GM18499 (cell line): Measurements from ENCODE around the gene CCL15.
"Not testable (repeated sequence)": the region's sequence is repeated elsewhere in the genome, so short reads cannot be mapped to it uniquely, and the experiment has no call there.

Experiments used
- ATAC-seq: cut with Tn5 transposase; IDR thresholded peaks from one replicate; pipeline ENCODE4 v1.9.1; 2021; ENCODE audit warnings: moderate number of reproducible peaks; ENCODE audit not compliant: insufficient read depth, unreplicated experiment

Gene CCL15, protein sequence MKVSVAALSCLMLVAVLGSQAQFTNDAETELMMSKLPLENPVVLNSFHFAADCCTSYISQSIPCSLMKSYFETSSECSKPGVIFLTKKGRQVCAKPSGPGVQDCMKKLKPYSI

DNA sequence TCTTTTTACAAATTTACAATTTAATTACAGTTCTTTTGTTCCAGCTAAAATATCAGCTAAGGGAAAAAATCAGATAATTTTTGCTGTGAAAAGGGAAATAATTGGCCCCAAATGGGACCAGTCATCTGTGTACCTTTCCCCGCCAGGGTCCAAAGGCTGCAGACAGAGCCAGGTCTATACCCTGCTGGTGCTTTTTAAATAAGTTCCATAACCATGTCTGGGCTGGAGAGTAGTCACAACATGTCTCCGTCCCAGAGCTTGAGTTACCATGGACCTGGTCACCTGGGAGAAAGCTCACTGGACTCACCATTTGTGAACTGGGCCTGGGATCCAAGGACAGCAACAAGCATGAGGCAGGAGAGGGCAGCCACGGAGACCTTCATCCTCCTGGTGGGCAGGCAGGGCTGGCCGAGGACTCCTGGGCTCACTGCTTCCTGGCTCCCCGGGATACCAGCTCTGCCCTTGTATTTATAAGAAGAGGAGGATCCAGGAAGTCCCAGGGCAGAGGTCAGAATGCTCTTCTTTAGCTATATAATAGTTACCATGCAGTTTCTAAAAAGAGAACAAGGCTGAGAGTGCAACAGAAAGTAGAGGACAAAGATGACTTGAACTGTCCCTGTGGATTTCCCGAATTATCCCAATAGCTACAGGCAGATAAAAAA, at the start of gene CCL15:
Gene CCL15, minus strand, starts transcription at position 444 of the 662 bp plus-strand sequence. Its CDS starts 61 bp downstream, at position 383.
- ATAC-seq, result no peak

DNA sequence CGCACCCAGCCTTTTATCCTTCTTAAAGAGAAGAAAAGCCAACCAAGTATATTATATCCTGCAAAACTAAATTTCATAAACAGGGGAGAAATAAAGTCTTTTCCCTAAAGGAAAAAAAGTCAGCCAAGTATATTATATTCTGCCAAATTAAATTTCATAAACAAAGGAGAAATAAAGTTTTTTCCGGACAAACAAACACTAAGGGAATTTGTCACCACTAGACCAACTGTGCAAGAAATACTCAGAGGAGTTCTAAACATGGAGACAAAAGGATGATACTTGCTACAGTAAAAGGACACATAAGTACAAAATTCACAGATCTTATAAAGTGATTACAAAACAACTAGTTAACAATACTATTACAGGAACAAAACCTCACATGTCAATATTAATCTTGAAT, 48.3 kb upstream of the CCL15 start:
- ATAC-seq, result no peak

DNA sequence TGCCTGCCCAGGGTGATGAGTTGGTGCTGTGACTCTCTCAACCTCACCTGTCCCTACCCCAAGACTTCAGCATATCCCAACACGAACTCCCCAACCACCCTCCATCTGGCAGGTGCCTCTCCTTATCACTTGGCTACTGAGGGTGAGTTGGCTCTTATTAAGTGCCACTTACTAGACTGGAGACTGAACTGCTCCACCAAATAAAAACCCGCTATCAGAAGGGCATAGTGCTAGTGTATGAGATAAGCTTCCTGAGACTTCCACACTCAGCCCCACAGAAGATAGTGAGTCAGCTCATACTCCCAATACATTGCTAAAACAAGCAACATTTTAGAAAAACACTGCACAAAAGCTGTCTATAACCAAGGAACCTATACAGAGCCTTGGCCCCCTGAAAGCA, 46.7 kb upstream of the CCL15 start:
- ATAC-seq, result no peak

DNA sequence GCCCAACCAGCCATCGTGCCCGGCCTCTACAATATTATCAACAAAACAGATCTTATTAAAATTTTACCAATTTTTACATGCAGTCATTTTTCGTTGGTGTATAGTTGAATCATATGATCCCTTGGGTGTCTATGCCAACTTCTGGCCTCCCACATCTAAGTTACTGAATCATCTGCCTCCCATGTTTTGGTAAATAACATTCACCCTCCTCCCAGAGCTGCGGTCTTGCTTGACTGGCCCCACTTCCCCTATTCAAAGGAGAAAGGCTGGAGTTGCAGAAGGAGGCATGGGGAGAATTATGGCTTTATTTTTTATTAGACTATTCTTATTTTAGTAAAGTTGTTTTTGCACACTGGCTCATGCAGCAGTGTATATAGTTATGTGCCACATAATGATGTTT, 34.9 kb upstream of the CCL15 start:
- ATAC-seq, result no peak

DNA sequence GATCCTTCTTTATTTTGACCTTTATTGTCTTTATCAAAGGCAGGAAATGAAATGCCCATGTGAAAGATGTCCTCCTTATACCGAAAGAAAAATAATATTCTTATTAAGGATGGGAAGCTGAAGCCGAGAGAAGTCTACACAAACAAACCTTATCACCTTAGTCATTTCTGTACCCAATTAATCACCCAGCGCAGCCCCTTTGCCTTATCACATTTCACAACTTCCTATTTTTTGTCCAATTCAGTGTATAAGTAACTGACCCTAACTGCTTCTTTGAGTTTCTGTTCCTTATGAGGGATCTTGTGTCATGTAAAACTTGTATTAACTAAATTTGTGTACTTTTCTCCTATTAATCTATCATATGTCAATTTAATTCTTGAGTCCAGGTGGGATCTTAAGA, 32.8 kb upstream of the CCL15 start:
- no peak for ATAC-seq

DNA sequence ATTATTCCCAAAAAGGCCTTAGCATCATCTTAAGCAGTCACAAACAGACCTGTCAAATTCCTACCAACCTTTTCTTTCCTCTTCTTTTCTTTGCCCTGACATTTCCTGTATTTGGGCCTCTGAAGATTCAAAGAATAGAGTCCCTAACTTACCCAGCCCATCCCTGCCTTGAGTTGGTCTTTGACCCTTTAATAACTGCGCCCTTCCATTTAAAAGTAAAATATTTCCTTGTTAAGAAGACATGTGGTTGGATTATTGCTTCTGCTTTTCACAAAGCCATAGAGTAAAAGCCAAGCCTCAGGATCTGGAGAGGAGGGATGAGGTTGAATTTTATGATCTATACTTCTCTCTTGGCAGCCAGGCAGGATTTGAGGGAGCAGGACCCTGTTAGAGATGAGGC, 29.6 kb upstream of the CCL15 start:
- ATAC-seq, result no peak

DNA sequence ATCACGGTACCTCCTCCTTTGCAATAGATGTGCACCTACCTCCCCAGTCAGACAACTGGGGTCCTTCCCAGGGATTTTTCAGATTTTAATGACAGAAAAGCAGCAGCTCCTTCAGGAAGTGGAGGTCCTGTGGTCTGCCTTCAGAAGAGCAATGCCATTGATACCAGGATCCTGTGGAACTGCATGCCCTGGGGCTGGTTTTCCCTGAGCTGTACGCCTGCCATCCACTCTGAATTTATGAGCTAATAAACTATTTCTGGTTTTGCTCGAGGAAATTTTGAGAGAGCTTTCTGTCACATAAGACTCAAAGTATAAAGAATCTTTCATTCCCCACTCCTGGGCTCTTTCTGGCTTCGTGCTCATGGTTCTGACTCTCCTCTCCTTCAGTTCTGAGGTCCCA, 26.4 kb upstream of the CCL15 start:
- no peak for ATAC-seq

DNA sequence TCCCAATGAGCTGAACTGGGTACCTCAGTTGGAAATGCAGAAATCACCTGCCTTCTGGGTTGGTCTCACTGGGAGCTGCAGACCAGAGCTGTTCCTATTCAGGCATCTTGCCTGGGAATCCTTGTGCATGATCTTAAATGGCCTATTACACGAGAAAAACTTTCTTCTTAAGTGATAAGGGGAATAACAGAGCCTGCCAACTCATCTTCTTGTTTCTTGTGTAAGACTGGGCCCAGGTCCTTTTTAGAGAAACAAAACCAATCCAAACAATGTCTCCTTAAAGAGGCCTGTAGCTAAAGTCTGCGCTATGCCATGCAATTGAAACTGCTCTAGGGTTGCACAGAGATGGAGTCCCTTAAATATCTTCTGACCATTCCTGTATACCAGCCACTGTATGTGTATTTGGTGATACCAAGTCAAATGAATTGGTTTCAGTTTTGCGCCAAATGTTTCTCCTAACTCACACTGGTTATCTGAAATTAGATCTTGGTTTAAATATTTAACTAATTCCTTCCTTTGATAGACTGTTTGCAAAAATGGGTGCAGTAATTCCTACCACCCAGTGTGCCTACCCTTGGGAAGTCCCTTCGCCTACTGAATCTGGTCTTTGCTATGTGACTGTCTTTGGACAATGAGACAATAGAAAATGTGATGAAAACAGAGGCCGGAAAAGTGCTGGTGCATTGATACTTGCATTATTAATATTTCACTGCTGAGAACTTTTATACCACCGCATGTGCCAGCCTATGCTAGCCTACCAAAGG, 22.9 kb upstream of the CCL15 start:
- no peak for ATAC-seq

DNA sequence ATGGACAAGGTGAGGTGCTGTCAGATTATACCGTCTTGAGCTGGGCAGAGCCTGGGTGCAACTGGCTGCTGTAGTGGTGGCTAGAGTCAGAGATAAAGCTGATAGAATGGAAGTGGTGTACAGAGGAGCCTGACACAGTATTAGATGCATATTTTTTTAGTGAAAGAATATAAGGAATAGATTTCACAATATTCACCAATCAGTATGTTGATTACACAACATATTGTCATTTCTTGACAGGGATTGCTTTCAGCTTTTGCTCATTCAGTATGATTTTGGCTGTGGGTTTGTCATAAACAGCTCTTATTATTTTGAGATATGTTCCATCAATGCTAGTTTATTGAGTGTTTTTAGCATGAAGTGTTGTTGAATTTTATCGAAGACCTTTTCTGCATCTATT, 18.1 kb upstream of the CCL15 start:
- ATAC-seq, result no peak

DNA sequence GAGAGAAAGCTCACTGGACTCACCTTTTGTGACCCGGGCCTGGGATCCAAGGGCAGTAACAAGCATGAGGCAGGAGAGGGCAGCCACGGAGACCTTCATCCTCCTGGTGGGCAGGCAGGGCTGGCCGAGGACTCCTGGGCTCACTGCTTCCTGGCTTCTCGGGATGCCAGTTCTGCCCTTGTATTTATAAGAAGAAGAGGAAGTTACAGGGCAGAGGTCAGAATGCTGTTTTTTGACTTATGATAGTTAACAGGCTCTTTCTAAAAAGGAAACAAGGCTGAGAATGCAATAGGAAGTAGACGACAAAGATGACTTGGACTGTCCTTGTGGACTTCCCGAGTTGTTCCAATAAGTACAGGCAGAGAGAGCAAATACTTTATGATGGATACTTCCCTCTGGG, 16.4 kb upstream of the CCL15 start, which contains the start of gene CCL23:
Gene CCL23, minus strand, starts transcription at position 174 of the 400 bp plus-strand sequence. Its CDS starts 75 bp downstream, at position 99.
- ATAC-seq, result no peak

DNA sequence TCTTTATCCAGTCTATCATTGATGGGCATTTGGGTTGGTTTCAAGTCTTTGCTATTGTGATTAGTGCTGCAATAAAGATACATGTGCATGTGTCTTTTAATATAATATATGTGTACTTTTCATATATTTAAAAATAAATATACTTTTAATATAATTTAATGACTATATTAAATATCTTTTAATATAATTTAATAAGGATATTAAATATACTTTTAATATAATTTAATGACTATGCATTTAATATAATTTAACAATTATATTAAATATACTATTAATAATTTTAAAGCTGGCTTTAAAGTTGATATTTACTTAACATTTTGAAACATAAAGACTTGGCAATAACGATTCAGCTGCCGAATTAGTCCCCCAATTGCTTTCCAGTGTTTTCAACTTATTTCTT, 15.2 kb upstream of the CCL15 start:
- no peak for ATAC-seq

DNA sequence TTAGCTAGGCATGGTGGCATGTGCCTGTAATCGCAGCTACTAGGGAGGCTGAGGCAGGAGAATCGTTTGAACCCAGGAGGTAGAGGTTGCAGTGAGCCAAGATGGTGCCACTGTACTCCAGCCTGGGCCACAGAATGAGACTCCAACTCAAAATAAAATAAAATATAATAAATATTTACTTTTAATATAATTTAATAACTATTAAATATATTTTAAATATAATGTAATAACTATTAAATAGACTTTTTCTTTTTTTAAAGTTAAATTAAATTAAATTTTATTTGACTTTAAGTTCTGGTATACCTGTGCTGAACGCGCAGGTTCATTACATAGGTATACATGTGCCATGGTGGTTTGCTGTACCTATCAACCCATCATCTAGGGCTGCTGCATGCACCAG, 14.5 kb upstream of the CCL15 start:
- not testable (repeated sequence) for ATAC-seq

DNA sequence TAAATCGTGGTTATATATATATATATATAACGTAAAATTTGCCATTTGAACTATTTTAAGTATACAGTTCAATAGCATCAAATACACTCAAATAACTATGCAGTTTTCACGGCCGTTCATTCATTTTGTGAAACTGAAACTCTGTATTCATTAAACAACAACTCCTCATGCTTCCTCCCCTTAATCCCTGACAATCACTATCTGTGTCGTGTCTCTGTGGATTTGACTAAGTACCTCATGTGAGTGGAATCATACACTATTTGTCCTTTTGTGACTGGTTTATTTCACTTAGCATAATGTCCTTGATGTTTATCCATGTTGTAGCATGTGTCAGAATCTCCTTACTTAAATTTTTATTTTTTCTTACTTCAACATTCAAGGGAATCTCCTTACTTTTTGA, 13.6 kb upstream of the CCL15 start:
- ATAC-seq, result no peak

DNA sequence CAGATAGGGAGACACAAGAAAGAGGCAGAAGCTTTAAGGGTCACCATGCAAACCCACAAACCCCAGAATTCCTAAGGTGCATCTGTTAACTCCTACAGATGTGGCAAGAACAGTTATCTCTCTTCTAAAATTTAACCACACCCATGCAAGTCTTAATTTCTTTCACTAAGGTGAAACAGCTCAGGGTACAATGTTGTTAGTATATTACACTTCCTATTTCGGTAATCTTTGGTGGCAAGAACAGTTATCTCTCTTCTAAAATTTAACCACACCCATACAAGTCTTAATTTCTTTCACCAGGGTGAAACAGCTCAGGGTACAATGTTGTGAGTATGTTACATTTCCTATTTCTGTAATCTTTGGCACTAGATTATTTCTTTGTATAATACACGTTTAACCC, 9.8 kb upstream of the CCL15 start:
- ATAC-seq, result no peak

DNA sequence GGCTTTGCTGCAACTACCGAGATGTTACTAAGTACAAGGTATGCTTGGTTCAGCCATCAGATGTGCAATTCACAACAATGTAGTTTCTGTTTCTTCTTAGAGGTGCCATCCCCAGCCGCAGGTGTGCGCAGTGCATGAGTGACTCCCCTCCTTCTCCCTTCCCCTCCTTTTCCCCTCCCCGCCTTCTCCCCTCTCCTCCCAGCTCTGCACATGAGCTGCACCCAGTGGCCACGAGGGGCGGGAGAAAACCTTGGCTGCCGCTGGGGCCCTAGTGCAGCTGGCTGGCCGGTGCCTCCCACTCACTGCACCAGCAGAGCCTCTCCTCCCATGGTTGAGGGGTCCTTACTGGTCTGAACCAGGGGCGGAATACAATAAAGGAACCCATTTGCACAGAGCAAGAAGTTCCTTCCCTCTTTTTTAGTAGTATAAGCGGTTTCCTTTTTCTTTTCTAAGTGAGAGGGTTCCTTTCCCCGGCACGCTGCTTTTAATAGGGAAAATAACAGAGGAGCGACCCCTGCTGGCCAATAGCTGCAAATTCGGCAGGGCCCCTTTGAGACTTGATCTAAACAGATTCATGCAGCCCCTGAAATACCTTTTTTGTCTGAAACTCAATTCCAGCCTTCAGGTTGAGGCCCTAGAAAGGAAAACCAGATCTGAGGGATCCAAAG, 7.8 kb upstream of the CCL15 start:
- ATAC-seq, result no peak

DNA sequence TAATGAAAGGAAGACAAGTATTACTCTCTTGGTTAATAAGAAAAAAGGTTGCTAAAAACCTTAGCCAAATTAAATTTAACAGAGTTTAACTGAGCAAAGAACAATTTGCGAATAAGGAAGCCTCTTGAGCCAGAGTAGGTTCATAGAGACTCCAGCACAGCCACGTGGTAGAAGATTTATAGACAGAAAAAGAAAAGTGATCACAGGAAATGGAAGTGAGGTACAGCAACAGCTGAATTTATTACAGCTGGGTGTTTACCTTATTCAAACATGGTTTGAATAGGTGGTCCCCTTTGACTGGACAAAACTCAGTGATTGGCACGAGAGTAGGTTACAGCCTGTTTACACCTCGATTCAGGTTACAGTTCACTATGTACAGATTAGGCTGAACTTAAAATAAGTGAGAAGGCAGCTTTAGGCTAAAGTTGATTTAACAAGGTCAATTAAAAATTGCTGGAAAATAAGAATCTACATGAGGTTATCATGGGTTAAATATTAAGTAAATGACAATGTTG, 3.3 kb upstream of the CCL15 start:
- no peak for ATAC-seq

DNA sequence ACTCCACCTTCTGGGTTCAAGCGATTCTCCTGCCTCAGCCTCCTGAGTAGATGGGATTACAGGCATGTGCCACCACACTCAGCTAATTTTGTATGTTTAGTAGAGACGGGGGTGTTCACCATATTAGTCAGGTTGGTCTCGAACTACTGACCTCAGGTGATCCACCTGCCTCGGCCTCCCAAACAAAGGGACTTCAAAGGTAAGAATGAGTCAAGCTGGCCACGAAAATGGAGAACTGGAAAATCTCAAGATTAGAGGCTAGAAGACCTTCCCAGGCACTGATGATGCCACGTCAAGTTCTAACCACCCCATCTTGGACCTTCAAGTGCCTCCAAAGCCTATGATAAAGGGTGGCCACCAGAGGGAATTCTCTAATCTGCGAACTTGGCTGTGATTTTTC, 1.3 kb upstream of the CCL15 start:
- no peak for ATAC-seq

DNA sequence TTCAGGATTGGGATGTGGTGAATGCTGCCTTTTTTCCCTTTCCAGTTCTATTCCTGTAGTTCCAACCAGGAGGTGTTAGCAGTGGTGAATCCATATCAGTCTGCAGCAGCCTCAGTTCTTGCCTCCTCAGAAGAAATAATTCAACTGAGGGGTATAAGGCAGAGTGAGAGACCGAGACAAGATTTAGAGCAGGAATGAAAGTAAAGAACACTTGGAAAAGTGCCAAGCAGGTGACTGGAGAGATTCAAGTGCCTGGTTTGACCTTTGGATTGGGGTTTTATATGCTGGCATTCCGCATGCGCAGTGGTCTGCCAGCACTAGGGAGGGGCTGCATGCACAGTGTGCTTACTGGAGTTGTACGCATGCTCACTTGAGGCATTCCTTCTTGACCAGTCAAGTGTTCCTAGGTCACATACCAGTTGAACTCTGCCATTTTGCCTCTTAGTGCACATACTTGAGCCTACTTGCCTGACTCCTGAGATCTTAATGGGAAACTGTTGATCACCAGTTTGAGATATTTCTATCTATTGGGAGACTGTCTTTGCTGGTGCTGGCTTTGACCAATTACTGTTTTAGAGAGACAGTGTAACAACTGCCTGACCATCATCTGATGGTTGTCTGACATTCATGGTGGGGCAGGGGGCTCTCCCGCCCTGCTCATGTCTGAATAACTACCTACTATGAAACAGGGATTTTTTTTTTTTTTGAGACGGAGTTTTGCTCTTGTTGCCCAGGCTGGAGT, 680 bp upstream of the CCL15 start:
- no peak for ATAC-seq

DNA sequence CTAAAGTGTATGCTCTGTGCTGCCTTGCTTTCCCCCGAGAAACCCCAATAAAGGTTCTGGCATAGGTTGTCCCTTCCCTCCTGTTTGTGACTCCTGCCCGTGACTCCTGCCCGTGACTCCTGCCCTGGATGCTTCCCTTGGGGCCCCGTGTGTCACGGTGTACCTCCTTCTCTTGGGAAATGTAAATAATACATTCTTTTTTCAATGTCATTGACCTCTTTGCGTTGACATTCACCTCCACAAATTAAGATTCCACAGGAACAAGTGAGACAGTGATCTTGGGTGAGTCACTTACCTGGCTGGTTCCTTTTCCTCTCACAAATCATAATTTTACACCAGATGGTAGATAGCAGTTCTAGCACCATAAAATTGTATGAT, 632 bp downstream of the CCL15 start:
- no peak for ATAC-seq

DNA sequence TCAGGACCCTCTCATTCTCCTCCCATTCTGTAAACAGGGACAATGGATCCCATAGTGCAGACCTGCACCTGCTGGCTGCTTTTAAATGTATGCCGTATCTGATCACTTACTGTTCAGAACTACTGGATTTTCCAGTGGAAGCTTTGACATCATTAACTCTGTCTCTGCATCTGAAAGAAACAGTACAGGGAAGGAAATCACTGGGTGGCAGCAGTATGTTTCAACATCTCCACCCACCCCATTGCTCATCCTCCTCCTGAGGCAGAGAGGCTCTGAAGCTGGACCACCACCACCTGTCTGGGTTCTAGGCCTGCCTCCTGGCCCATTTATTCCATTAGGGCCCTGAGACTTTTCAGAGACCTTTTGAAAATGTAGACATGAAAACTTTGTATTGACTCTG, 2.6 kb downstream of the CCL15 start:
- ATAC-seq, result no peak
